HG03135 (cell line): ENCODE results near the gene RAPGEF6.
A peak's percentile ranks its signal among the peaks of the same experiment; 100 is the strongest.
"Not testable (repeated sequence)": the region's sequence is repeated elsewhere in the genome, so short reads cannot be mapped to it uniquely, and the experiment has no call there.

Experiments used
- ATAC-seq: cut with Tn5 transposase; IDR thresholded peaks from one replicate; pipeline ENCODE4 v1.9.1; 2021; ENCODE audit warnings: mild to moderate bottlenecking, moderate library complexity; ENCODE audit not compliant: unreplicated experiment

RAPGEF6 gene

GRCh38 chr5:131509801-131510200 lies 125.2 kb downstream of the RAPGEF6 start:
- ATAC-seq, result no peak

- ATAC-seq, result no peak
Observed at GRCh38 chr5:131505237-131505908, 129.7 kb downstream of the RAPGEF6 start.

GRCh38 chr5:131496400-131496713 lies 138.7 kb downstream of the RAPGEF6 start:
- ATAC-seq, result peak; percentile 94

- ATAC-seq, result peak; percentile 37
Observed at GRCh38 chr5:131495536-131496399, 139.3 kb downstream of the RAPGEF6 start.

GRCh38 chr5:131491749-131492148 lies 143.3 kb downstream of the RAPGEF6 start:
- no peak for ATAC-seq

- peak; percentile 65 for ATAC-seq
Observed at GRCh38 chr5:131488463-131488862, 146.6 kb downstream of the RAPGEF6 start.

GRCh38 chr5:131487371-131487770 lies 147.7 kb downstream of the RAPGEF6 start:
- ATAC-seq, result not testable (repeated sequence)

GRCh38 chr5:131482617-131483016 lies 152.4 kb downstream of the RAPGEF6 start:
- ATAC-seq, result no peak

- ATAC-seq, result no peak
Observed at GRCh38 chr5:131481569-131481968, 153.5 kb downstream of the RAPGEF6 start.

GRCh38 chr5:131475541-131475941 lies 159.5 kb downstream of the RAPGEF6 start:
- ATAC-seq, result no peak

GRCh38 chr5:131473731-131474130 lies 161.3 kb downstream of the RAPGEF6 start:
- ATAC-seq, result no peak

GRCh38 chr5:131466171-131466766 lies 168.8 kb downstream of the RAPGEF6 start:
- ATAC-seq, result no peak

- ATAC-seq, result no peak
Observed at GRCh38 chr5:131463656-131464055, 171.4 kb downstream of the RAPGEF6 start.

- no peak for ATAC-seq
Observed at GRCh38 chr5:131462454-131462853, 172.6 kb downstream of the RAPGEF6 start.

GRCh38 chr5:131461742-131462141 lies 173.3 kb downstream of the RAPGEF6 start:
- ATAC-seq, result no peak

GRCh38 chr5:131460867-131461572 lies 174.0 kb downstream of the RAPGEF6 start:
- no peak for ATAC-seq

GRCh38 chr5:131460133-131460532 lies 174.9 kb downstream of the RAPGEF6 start:
- ATAC-seq, result no peak

GRCh38 chr5:131459216-131459615 lies 175.8 kb downstream of the RAPGEF6 start:
- no peak for ATAC-seq

GRCh38 chr5:131457193-131457592 lies 177.8 kb downstream of the RAPGEF6 start:
- ATAC-seq, result no peak

- ATAC-seq, result no peak
Observed at GRCh38 chr5:131450941-131451340, 184.1 kb downstream of the RAPGEF6 start.

GRCh38 chr5:131441184-131441583 lies 193.8 kb downstream of the RAPGEF6 start:
- no peak for ATAC-seq
